Measurements from ENCODE around the gene TMEM19.

DNA sequence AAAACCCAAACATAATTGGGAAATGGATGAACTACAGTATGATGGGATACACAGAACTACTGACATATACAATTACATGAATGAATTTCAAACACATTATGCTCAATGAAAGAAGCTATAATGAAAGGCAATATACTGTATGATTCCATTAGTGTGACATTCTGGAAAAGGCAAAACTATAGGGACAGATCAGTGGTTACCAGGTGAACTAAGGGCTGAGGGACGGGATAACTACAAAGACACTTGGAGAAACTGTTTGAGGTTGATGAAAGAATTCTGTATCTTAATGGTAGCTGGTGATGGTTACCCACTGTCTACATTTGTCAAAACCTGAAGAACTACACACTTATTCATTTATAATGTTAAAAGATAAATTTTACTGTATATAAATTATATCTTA lies 30.0 kb upstream of the TMEM19 start:
- no peak for TF ChIP-seq POLR2A (IDR thresholded peaks at IDR 0.05; ENCODE audit: low read depth, low read length)
- no peak for TF ChIP-seq POLR2AphosphoS5 (IDR thresholded peaks at IDR 0.05; ENCODE audit: low read depth, low read length)
